Dermis lymphatic vessel endothelial cell (primary cell): ENCODE data around the gene GON7. TPM values are rescaled to one million over a fixed set of nuclear protein-coding genes. Genes with fewer than 3 reads are reported as not detected.

Experiments used
- total RNA-seq: library from RNA; depleted of rRNA; stranded (reverse); fragments of >200 nt; gene quantifications from 2 replicates; pipeline ENCODE4 v1.2.1, GENCODE V29; 2014

GON7 gene
- total RNA-seq: 16.5 and 20.4 TPM in 2 replicates

DNA sequence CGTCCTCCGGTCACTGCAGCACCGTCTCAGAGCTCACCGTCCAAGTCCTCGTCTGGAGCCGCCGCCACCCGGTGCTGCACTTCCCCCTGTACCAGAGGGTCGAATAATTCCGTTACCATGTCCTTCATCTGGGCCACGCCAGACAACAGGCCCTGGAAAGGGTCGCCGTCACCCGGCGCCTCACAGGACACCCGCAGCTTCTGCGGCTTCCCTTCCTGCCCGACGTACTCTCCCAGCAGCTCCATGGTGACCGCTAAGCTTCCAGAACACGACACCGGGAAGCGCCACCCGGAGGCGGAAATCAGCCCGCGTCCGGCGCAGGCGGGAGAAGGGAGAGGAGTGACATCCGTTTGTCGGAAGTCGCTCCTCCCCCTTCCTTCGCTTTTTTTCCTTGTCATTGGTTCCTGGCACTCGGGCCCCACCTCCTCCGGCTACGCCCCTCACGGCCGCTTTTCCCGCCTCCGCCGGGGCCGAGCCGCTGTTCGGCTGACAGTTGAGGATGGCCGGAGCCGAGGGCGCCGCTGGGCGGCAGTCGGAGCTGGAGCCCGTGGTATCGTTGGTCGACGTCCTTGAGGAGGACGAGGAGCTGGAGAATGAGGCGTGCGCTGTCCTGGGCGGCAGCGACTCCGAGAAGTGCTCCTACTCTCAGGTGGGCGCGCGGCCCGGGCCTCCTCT is at the start of gene GON7, which contains the start of gene UBR7:
TSS of gene GON7 (minus strand) at position 273 of the 675 bp plus-strand sequence. CDS start at position 245, 28 bp downstream.
TSS of gene UBR7 (plus strand) at position 464 of the 675 bp plus-strand sequence. CDS start at position 500, 36 bp downstream.

GRCh38 chr14:93184391-93185348 is 22.2 kb downstream of the GON7 start, which contains the start of the genes LYSET and MOAP1:
LYSET (plus strand) TSS chr14:93185317; CDS start chr14:93185406, 89 bp downstream.
MOAP1 (minus strand) TSS chr14:93184897; CDS start chr14:93184242, 655 bp downstream.

Other genes starting within 250 kb of the GON7 start
- gene ITPK1, start 91.1 kb downstream of the GON7 start, total RNA-seq: 11.6 and 11.9 TPM in 2 replicates
- 37.3 and 37.9 TPM in 2 replicates for gene MOAP1, start 22.2 kb downstream of the GON7 start, total RNA-seq
- 11.7 and 12.1 TPM in 2 replicates for gene LYSET, start 21.7 kb downstream of the GON7 start, total RNA-seq
- gene UBR7, start 191 bp upstream of the GON7 start, total RNA-seq: 39.8 and 52.1 TPM in 2 replicates
- gene BTBD7, start 126.0 kb upstream of the GON7 start, total RNA-seq: 29.9 and 30.3 TPM in 2 replicates
- gene COX8C, start 140.1 kb upstream of the GON7 start, total RNA-seq: not detected in 2 replicates
- under 0.01 TPM in 2 replicates for gene UNC79, start 223.9 kb upstream of the GON7 start, total RNA-seq